Measurements from ENCODE around the gene KCNIP2. TPM values are rescaled to one million over a fixed set of nuclear protein-coding genes. Genes with fewer than 3 reads are reported as not detected.
A peak's percentile ranks its signal among the peaks of the same experiment; 100 is the strongest.

Gene KCNIP2
- polyA plus RNA-seq (ENCODE audit: insufficient read length) = 6.2 TPM
- long read RNA-seq, donor 1 = 0 reads
- long read RNA-seq, donor 2 = 0 reads
- long read RNA-seq, donor 3 = 0 reads
- long read RNA-seq, donor 4 = 0 reads
- long read RNA-seq, donor 5 = 0 reads
- long read RNA-seq, donor 6 = 0 reads
- long read RNA-seq, donor 7 = 0 reads
- long read RNA-seq, donor 8 = 0 reads

DNA sequence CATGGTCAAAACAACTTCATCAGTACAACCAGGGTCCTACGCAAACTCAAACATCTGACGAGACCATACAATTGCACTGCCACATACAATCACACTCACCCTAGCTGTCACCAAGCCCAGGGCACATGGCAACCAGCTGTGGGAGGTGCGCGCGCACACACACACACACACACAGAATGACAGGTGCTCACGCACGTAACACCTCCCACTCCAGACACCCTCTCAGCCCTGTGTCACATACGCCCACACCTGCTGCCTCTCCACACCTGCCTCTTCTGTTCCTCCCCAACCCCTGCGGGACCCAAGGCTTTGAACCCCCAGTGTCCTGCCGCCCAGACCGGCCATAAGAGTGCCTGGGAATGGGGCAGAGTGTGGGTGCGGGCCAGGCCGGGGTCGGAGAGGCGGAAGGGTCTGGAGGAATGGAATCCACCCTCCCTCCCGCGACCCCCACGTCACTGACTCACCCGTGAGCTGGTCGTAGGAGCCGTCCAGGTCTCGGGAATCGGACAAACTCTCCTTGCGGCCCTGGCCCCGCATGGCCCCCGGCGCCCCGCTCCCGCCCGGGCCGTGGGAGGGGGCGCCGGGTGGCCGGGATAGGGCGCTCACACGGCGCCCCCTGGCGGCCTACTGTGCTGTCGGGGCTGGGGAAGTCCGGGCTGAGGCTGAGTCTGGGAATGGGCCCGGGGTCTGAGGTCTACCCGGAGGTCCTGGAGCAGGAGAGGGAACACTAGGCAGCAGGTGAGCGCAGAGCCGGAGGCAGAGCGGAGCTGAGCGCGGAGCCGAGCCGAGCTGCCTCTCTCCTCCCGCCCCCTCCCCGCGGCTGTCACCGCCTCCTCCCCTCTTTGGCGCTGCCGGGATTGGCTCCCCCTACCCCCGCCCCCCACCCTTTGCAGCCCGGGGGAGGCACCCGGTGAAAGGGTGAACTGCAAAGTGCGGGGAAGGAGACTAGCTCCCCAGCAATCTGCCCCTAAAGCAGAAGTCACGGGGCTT is at the start of gene KCNIP2:
KCNIP2 (minus strand) TSS at position 769 of the 990 bp plus-strand sequence; CDS start at position 537, 232 bp downstream.
- DNase-seq = no peak

- no peak for DNase-seq
Measured at GRCh38 chr10:101892782-101893391, 49.3 kb upstream of the KCNIP2 start.

DNA sequence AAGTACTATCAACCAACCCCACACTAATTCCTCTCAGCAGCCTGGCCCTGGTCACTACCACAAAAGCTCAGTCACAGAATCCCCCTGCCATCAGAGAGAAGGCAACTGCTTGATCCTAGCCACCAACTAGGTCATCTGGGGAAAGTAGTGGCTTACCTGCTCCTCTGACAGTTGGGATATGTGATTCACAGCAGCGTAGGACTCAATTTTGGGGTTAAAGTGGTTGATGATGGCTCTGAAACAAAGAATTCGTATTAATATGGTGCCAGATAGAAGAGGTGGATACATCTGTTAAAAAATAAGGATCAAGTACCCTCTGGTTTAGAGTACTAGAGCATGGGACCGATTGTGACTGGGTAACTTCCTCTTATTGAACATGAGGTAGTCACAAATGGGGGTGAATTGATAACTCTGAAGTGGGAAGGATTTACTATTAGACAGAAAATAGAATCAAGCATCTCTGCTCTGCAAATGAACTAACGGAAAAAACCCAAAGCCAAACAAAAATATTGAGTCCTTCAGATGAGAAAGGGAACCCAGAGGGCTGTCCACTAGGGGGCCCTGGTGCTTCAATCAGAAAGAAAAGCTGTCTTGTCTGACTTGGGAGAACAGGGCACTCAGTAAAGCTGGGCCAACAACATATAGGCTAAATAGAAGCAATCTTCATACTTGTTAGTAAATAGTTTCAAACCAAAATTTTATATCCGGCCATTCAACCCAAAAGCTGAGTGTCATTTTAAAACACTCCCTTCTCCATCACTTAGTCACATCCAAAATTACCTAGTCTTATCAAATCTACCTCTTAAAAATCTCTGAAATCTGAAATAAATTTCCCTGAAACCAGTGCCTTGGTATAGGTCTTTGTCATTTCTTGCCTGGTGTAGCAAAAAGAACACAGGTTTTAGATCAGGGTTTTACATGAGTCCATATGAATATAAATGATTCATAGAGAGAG is 45.9 kb upstream of the KCNIP2 start:
- DNase-seq = peak; percentile 72

DNA sequence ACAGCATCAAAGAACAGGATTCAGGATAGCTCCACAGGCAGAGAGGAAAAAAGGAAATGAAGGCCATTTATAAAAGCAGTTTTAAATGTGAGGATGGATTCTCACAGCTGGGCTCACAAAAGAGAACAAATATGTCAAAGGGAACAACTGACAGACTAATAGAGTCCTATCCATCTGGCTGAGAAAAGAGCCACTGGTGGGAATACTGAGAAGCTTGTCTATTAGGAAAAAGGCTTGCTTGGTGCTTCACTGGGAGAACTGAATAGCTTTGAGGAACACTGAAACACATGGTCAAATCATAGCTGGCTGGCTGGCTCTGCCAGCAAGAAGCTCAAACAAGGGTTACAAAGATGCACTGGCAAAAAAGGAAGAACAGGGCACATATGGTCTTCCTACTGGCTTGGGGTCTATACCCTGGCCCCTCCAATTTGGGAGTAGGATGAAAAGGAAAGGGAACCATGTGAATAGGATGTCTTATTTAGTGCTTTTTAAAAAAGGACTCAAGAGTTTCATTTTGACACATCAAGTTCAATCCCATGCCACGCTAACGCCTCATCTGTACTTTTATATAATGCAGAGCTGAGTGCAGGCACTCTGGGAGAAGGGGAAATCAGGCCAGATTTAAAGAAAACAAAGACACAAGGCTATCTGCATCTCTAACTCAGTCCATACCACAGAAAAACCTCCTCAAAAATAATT is 44.8 kb upstream of the KCNIP2 start:
- DNase-seq = no peak

GRCh38 chr10:101887775-101888174 is 44.2 kb upstream of the KCNIP2 start:
- DNase-seq = no peak

GRCh38 chr10:101886521-101887312 is 43.1 kb upstream of the KCNIP2 start:
- no peak for DNase-seq

DNA sequence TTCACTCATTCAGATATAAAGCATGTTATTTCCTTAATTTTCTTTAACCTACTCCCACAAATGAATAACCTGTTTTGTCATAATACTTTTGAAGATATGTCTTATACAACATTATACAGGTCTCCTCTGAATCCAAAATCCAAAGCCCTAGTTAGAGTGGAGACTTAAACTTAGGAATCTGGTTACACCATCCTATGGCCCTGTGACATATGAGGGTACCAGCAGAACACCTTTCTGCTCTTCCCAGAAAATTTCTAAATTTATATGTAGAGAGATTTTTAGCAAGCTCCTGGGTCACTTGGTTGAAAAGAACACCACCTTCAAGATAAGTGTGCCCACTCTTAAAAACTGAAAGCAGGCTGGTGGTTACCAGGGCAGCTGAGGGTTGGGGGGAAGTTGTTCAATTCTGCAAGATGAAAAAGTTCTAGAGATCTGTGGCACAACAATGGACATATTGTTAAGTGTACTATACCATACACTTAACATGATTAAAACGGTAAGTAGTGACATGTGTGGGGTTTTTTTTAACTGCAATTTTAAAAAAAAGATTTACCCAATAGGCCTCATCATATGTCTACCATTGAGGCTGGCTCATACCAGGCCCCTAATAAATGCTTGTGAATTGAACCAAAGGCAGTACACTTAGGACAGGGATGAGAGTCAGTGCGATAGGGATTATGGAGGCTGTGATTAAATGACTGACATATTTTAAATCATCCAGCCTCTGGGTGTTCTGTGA is 37.6 kb upstream of the KCNIP2 start:
- DNase-seq = no peak

DNA sequence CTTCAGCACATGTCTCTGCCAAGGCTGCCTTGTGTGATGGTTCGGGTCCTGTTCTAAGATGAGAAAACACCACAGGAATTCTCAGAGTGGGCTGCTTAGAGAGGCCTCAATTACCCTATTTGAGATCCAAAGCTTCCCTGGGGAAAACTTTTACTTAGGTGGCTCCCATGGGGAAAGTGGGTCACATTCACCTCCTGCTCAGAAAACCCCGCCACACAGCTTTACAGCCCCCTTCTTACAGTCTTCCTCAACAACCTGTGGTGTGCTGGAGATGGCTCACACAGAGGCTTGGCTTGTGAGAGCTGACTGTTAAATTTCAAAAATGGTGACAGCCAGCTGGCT is 36.6 kb upstream of the KCNIP2 start:
- DNase-seq = no peak

DNA sequence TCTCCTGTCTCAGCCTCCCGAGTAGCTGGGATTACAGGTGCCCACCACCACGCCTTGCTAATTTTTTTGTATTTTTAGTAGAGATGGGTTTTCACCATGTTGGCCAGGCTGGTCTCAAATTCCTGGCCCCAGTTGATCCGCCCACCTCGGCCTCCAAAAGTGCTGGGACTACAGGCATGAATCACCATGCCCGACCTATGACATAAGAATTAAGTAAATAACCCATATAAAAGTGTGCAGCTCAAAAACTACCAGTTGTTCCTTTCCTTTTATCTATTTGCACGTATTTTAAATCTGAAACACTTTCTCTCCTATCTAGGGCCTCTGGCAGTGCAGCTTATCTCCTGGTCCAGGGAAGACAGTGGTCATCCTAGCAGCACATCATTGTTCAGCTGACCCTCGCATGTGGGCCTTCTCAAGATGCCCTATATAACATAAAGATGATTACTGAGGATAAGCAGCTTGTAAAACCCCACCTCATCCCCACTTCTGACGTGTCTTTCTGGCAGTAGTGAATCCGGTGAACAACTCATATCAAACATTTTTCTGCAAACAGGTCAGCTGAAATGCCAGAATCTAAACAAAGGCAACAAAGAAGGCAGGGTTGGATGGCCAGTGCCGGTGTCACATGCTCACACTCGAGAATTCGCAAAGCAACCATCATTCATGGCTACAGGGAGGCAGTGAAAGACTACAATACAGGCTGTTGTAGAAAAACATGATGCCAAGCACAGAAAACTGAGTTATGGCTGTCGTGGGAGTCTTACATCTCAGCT is 36.0 kb upstream of the KCNIP2 start:
- DNase-seq = no peak

GRCh38 chr10:101878869-101879268 is 35.3 kb upstream of the KCNIP2 start:
- DNase-seq = no peak

GRCh38 chr10:101875068-101875688 is 31.6 kb upstream of the KCNIP2 start:
- no peak for DNase-seq

- DNase-seq = no peak
Measured at GRCh38 chr10:101874252-101874651, 30.7 kb upstream of the KCNIP2 start.

DNA sequence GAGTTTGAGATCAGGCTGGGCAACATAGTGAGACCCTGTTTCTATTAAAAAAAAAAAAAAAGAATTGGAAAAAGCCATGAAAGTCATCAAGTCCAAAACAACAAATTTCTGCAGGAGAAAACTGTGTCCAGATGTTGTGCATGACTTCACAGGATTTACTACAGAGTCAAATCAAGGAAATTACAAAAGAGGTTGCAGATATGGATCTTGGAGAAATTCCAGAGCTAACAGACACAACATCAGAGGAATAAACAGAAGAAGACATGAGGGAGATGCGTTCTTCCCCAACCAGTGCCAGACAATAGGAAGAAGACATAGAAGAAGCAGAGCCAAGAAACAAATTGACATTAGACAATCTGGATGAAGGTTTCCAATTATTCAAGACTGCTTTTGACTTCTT is 24.3 kb upstream of the KCNIP2 start:
- DNase-seq = no peak

GRCh38 chr10:101859530-101859929 is 15.9 kb upstream of the KCNIP2 start:
- DNase-seq = no peak

DNA sequence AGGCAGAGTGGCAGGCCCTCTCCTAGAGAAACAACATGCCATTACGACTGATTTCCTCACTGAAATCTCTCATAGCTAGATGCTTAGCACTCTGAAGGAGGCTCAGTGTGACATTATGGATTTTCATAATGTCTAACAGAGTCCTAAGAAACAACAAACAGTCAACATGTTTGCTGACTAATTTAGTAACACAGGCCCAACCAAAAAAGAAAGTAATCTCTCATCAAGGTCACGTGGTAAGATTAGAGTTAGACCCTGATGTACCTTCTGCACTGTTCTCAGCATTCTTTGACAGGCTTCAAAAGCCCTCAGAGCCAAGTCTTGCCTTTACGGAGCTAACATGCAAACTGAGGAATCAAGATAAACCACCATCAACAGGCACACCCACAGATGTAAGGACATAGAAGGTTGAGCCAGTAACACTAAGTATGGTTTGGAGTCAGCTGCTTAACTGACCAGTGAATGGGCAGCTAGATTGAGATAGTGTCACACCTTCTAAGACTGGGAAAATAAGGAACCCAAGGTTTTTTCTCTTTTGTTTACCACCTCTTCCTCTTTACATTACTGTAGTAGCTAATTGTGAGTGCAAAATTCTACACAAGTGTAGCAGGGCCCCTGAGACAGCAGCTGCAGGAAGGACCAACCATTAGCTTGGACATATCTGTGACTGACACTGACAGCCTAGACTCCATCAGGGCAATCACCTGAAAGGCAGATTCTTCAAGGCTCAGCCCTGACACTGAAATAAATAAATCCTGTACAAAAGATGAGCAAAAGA is 15.3 kb upstream of the KCNIP2 start:
- DNase-seq = no peak

- DNase-seq = no peak
Measured at GRCh38 chr10:101857802-101858476, 14.3 kb upstream of the KCNIP2 start.

GRCh38 chr10:101856626-101857025 is 13.0 kb upstream of the KCNIP2 start:
- DNase-seq = no peak
